ENCODE results near the gene SNN. TPM values are rescaled to one million over a fixed set of nuclear protein-coding genes. Genes with fewer than 3 reads are reported as not detected.
A peak's percentile ranks its signal among the peaks of the same experiment; 100 is the strongest.

Gene SNN
- total RNA-seq, 3 donors from 2014 or later = 16.4 to 68.3 (median 18.7) TPM

DNA sequence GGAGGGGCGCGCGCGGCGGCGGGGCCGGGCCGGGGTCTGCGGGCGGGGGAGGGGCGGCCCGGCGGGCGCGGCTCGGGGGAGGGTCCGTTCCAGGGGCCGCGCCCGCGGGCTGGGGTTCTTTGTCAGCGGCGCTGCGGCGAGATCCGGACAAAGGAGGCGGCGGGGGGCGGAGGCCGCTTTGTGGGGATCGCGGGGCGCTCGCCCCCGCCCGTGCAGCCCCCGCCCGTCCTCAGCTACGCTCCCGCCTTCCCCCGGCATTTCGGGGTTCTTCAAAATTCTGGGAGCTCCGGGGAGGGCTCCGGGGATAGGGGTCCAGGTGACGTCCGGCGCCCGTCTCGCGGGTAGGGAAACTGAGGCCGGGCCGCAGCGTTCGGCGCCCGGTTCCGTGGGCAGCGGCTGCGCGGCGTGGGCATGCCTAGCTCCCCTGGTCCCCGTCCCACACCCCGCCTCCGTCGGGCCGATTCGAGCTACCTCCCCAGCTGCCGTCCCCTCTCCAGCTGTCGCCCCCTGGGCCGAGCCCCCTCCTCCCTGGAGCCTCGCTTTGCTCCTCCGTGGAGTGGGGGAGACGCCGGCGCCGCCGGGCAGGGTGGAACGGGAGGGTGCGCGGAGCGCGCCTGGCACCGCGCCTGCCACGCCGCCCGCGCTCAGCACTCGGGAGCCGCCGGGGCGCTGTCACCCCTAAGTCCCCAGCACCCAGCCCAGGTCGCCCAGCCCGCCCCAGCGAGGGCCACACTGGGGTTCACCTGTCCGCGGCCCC lies 546 bp downstream of the SNN start:
- Histone ChIP-seq H3K27ac (peak overlapping the region; percentile 78 to 80), H3K9me3 (no peaks in the 10 kb centered on the region), H3K27me3 (no peaks in the 10 kb centered on the region), H3K36me3 (no peaks in the 10 kb centered on the region), H3K4me1 (peaks cover 5 to 16% of the 10 kb centered on the region in 2 donors), H3K4me3 (peak overlapping the region; percentile 85 to 95 (median 90))
- no peak for TF ChIP-seq POLR2A (IDR thresholded peaks at IDR 0.05)
- TF ChIP-seq POLR2AphosphoS5 (IDR thresholded peaks at IDR 0.05) = no peak
- TF ChIP-seq, protein P1, sequence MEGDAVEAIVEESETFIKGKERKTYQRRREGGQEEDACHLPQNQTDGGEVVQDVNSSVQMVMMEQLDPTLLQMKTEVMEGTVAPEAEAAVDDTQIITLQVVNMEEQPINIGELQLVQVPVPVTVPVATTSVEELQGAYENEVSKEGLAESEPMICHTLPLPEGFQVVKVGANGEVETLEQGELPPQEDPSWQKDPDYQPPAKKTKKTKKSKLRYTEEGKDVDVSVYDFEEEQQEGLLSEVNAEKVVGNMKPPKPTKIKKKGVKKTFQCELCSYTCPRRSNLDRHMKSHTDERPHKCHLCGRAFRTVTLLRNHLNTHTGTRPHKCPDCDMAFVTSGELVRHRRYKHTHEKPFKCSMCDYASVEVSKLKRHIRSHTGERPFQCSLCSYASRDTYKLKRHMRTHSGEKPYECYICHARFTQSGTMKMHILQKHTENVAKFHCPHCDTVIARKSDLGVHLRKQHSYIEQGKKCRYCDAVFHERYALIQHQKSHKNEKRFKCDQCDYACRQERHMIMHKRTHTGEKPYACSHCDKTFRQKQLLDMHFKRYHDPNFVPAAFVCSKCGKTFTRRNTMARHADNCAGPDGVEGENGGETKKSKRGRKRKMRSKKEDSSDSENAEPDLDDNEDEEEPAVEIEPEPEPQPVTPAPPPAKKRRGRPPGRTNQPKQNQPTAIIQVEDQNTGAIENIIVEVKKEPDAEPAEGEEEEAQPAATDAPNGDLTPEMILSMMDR (IDR thresholded peaks at IDR 0.05) = no peak
- DNase-seq (ENCODE audit: low spot score in 2 of 2) = no peak
- intact Hi-C loops (cut with DNase I; ENCODE audit: low total_unique reads) = no loop called here

DNA sequence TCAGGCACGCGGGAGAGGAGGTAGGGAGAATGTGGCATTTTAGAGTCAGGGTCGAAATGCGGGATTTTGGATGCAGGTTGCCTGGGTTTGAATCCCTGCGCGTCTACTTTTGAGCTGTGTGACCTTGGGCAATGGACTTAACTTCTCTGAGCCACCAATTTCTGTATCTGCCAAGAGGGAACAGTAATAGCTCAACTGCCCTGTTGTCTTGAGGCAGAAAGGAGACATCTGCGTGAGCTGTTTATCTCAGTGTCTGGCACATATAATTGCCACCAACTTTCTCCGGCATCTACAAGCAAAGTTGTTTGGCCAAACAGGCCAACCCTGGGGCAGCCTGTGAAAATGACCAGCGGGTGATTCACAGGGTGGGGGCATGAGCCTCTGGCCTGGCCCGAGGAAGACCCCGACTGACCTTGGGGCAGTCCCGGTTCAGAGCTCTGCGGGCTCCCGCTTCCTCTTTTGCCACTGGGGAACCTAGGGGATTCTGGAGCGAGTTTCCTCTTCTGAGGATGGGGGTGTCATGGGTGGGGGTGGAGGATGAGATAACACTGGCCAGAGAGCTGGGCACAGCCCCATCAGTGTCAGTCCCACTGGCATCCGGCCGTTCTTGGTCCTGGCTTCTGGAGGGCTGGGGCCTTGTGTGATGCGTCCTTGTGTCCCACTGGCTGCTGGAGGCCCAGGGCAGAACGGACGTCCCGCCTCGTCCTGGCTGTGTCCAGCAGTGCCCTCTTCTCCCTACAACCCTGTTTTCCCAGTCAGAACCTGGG lies 1.3 kb downstream of the SNN start:
- peak in 1 of 2 donors; percentile 50 for DNase-seq (ENCODE audit: low spot score in 2 of 2)
- peak overlapping the region; percentile 78 to 80 for H3K27ac ChIP-seq
- no peaks in the 10 kb centered on the region for H3K9me3 ChIP-seq
- no peaks in the 10 kb centered on the region for H3K36me3 ChIP-seq
- TF ChIP-seq POLR2AphosphoS5 (IDR thresholded peaks at IDR 0.05) (no peak), POLR2A (IDR thresholded peaks at IDR 0.05) (no peak)
- TF ChIP-seq, protein P1 (IDR thresholded peaks at IDR 0.05) = no peak
- peak overlapping the region; percentile 85 to 95 (median 90) for H3K4me3 ChIP-seq
- H3K27me3 ChIP-seq = no peaks in the 10 kb centered on the region
- intact Hi-C loops (cut with DNase I; ENCODE audit: low total_unique reads) = no loop called here
- peaks cover 10 to 20% of the 10 kb centered on the region in 2 donors for H3K4me1 ChIP-seq

DNA sequence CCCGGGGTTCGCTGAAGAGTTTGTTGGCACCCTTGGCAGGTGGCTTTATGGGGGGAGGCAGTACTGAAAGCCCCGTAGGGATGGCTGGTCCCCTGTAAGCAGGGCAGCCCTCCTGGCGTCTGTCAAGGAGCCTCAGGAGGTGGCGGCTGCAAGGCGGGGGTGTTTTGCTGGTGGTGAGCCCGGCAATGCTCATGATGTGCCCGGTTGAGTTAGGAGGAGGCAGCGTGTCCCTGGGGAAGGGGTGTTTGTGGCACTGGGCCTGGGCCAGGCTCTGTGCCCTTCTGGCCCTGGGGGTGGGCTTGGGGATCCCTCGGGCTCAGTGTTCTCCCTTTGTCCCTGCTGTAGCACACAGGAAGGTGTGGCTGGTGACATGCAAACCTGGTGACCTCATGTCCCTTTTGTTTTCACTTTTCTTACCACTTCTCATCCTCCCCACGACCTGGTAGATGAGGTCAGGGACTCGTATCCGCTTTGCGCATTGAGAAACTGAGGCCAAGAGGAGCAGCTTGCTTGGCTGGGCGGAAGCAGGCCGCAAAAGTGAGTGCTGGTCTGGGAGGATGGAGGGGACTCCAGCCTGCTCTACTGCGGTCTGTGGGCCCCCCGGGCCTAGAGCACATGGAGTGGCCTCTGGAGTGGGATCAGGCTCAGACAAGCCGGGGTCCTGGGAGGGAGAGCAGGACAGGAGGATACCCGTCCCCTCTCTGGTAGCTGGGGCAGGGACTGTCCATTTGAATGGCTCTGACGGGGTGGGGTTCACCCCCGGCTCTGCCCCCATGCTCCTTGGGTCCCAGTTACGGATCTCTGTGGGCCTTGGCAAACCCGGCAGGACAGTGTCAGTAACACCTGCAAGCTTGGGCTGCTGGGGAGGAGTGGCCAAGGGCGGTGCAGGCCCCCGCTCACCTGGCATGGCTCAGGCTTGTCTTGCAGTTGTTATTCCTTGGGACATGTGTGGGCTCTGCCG lies 2.2 kb downstream of the SNN start:
- peak in 1 of 2 donors; percentile 56 for DNase-seq (ENCODE audit: low spot score in 2 of 2)
- Histone ChIP-seq H3K27ac (peak overlapping the region; percentile 78 to 80), H3K4me3 (peak overlapping the region; percentile 85 to 95 (median 90)), H3K27me3 (no peaks in the 10 kb centered on the region), H3K9me3 (no peaks in the 10 kb centered on the region), H3K36me3 (no peaks in the 10 kb centered on the region), H3K4me1 (peaks cover 11 to 23% of the 10 kb centered on the region in 2 donors)
- intact Hi-C loops (cut with DNase I; ENCODE audit: low total_unique reads) = no loop called here
- TF ChIP-seq, protein P1 (IDR thresholded peaks at IDR 0.05) = no peak
- TF ChIP-seq POLR2A (IDR thresholded peaks at IDR 0.05) = no peak
- no peak for TF ChIP-seq POLR2AphosphoS5 (IDR thresholded peaks at IDR 0.05)

DNA sequence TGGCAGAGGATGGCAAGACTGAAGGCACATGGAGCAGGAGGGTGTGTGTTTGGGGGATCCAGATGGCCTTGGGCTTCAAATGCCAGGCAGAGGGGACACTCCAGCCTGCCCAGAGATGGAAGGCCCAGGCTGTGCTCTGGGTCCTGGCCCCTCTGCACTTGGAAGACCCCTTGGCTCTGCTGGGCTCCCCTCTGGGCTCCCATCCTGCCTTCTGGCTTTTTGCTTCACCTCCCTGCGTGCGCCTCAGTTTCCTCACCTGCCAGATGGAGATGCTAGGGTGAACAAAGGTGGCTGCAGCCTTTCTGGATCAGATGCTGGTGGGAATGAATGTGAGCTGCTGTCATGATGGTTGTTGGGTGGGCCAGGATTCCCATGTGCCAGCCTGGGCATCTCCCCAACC lies 3.0 kb downstream of the SNN start:
- no peak for DNase-seq (ENCODE audit: low spot score in 2 of 2)
- TF ChIP-seq, protein P1 (IDR thresholded peaks at IDR 0.05) = no peak
- TF ChIP-seq POLR2AphosphoS5 (IDR thresholded peaks at IDR 0.05) = no peak
- TF ChIP-seq POLR2A (IDR thresholded peaks at IDR 0.05) = no peak
- peak overlapping the region in 1 of 3 donors; percentile 90 for H3K4me3 ChIP-seq
- H3K9me3 ChIP-seq = no peaks in the 10 kb centered on the region
- H3K36me3 ChIP-seq = no peaks in the 10 kb centered on the region
- intact Hi-C loops (cut with DNase I; ENCODE audit: low total_unique reads) = no loop called here
- H3K4me1 ChIP-seq = peaks cover 11 to 23% of the 10 kb centered on the region in 2 donors
- H3K27ac ChIP-seq = peak overlapping the region; percentile 78 to 80
- no peaks in the 10 kb centered on the region for H3K27me3 ChIP-seq

All from breast epithelium (tissue), 4 donors.